Uterus (tissue), 2 donors: ENCODE results near the gene SMOC2.

Source experiments
- CTCF ChIP-seq, 4 experiments: fragments of 200-600 bp in 2 of 4; fragments of 450-650 bp in 2 of 4; sonication (generic) in 2 of 4; IDR thresholded peaks; one replicate each; pipeline ENCODE4 v1.5.1; 2016 to 2019; ENCODE audit warnings: antibody characterized with exemption in 4 of 4, mild to moderate bottlenecking in 2 of 4, moderate library complexity in 1 of 4
- POLR2A ChIP-seq, 2 donors: fragments of 450-650 bp; IDR thresholded peaks; one replicate each; pipeline ENCODE4 v1.6.1; 2016; ENCODE audit warnings: antibody characterized with exemption in 2 of 2, mild to moderate bottlenecking in 1 of 2, moderate library complexity in 1 of 2

GRCh38 chr6:168411793-168412192 lies 29.2 kb upstream of the SMOC2 start:
- TF ChIP-seq CTCF (IDR thresholded peaks at IDR 0.05) = no peak
- TF ChIP-seq POLR2A (IDR thresholded peaks at IDR 0.05) = no peak
